Activated CD4-positive, alpha-beta T cell treated with anti-CD3 and anti-CD28 coated beads for 1 hour (primary cell): ENCODE results near the gene JRKL.

Experiments
- DNase-seq: peaks from one replicate; pipeline ENCODE4 v3.0.0-alpha.2; 2020

Gene JRKL

DNA sequence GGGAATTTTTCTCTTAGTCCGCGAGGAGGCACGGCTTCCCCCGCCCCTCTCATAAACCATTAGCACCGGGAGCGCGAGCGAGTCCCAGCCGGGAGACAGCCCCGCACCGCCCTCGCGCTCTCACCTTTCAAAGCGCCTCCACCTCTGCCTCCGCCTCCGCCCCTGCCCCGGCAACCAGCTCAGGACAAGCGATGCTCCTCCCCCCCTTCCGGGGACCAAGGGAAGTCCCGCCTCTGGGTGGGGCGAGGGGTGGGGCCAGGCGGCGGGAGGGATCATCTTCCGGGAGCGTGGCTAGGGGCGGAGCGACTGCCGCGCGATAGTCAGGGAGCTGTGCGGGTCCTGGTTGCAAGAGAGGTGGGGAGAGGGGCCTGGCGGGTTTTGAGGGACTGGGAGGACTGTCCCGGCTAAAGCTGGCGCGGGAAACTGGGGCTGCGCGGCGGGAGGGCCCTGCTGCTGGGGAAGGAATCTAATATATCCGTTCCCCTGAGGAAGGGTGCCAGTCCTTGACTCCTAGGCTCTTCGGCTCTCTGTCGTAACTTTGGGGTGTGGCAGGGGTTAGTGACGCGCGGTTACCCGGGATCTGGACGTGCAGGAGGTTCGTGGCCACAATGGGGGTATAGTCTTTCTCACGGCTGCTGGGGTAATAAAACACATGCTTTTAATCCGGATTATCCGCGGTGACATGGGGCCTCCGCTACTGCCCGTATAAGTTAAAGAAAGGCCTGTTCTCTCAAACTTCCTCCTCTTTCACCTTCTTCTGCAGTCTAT is at the start of gene JRKL, which contains the start of gene CCDC82:
Gene JRKL (plus strand): TSS at position 294 of the 768 bp plus-strand sequence. CDS start 637 bp downstream, outside the sequence.
Gene CCDC82 (minus strand): TSS at position 193 of the 768 bp plus-strand sequence. CDS start 5,165 bp downstream, outside the sequence.
- peak; percentile 97 for DNase-seq

DNA sequence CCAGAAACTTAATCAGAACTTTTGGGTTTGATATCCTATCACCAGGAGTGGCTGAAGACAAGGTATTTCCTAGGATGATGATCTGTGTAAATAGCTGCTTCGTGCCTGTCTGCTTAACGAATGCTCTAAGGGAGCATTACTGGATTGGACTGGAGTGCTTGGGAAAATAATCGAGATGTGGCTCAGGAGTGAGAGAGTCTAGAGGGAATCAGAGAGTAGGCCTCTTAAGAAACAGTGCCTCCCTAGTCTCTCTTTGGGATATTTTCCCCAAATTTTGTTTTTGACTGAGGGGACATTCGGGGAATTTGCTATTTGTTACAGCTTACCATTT is 49.3 kb upstream of the JRKL start:
- no peak for DNase-seq

DNA sequence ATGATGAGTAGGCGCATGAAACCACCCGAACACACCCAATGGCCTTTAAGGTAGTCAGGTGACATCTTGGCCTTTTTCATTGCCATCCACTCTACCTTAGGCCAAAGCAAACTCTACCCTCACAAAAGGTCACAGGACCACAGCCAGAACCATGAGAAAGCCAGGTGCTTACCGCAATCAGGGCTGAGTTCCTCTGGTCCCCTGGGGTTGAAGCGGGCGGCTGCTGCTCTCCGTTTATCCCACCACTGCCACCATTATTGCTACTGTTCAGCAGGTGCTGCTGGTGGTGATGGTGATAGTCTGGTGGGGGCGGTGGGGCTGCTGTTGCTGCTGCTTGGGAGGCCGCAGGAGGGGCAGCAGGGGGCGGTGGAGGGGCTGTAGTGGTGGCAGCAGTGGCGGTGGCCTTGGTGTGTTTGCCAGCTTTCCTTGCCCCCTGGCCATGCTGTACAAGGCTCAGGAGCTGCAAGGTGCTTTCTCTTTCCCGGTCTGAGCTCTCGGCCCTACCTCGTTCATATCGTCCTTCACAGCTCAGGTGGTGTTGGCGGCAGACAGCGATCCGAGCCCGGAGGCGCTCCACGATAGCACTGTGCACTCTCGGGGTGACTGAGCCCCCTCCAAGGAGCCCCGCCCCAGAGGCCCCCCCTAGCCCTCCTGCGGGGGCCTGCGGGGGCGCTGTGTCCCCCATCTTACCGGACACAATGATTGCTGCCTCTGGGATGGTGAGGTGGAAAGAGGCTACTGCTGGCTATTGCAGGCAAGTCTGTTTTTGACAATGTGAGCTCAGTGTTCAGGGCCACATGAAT is 48.4 kb upstream of the JRKL start:
- DNase-seq, result peak; percentile 47

DNA sequence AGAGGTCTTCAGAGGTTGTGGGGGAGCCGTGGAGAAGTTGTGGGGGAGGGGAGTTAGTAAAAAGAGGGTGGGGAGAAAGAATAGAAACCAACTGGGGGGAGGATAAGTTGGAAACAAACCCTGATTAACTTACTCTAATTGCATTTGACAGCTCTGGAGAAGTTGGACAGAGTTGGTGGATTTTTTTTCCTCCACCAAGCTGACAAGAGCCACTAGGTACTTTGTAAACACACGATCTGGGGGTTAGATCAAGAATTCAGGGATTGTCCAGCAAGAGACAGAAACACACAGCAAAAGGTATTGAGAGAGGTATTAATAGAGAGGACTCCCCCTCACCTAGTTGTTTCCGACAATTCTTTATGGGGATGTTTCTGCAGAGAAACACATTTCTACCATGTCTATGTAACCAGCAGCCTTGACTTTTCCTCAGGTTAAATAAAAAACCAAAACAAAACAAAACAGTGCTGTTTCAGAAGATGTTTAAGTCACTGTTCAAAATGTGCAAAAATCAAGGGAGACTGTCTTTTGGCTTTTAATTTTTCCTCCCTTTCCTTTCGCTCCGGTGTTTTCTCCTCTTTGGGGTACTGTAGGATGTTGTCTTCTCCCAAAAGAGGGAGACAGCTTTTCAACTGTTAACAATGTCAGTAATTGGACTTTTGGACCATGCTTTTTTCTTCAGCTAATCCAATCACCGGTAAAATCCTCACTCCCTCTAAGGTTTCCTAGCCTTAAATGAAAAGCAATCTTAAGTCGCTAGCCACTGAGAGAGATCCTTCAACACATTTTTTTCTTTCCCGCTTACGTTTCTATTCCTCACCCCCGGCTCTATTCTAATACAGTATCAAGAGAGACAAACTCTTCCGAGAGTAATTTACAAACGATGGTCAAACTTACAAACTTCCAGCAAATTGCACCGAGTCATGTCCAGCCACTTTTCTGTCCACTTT is 47.5 kb upstream of the JRKL start:
- no peak for DNase-seq

DNA sequence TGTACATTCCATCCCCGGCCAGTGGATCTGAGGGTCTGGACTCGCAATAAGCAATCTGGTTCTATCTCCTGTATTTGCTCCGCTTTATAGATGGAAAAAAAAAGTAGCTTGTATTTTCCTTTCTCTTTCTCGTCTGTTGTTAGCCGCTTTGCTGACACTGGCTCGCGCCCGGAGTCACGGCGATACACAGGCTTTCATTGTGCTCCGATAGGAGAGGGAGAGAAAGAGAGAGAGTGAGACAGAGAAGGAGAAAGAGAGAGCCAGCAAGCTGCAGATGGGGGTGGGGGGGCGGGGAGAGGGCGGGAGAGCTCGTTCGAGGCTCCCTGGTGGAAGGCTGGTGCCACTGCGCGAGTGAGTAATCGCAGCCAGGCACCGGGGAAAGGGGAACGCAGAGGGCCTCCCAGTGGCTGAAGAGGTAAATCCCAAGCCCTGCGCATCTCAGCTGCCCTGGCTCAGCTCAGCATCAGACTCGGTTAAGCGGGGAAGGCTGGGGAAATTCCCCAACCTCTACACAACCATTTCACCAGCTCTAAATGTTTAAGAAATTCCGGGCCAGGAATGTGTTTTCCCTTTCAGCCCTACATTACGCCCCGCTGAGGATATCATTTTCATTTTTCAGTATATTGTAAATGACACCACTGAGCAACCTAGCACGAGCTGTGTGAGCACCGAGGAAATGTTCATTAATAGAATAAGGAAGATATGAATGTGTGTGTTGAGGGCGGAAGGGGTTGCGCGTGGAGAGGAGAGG is 46.7 kb upstream of the JRKL start, which contains the start of gene MAML2:
Gene MAML2 (minus strand): TSS at position 235 of the 751 bp plus-strand sequence. CDS start 1,300 bp downstream, outside the sequence.
- peak; percentile 87 for DNase-seq

DNA sequence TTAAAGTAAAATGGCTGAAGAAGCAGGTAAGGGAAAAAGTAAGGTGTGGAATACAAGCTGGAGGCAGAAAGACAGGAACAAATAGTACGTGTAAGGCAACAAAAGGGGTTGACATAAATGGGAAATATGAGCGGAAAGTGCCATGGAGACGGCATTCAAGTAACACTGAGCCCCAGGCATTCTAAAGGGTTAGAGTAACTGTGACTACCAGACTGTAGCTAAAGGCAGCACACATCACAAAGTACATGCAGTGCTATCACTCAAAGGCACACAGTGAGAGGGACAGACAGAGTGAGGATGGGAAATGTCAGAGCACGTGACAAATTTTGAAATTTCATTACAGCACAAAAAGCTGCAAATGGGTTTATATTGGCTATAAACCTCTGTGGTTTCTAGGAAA is 33.0 kb upstream of the JRKL start:
- DNase-seq, result no peak

DNA sequence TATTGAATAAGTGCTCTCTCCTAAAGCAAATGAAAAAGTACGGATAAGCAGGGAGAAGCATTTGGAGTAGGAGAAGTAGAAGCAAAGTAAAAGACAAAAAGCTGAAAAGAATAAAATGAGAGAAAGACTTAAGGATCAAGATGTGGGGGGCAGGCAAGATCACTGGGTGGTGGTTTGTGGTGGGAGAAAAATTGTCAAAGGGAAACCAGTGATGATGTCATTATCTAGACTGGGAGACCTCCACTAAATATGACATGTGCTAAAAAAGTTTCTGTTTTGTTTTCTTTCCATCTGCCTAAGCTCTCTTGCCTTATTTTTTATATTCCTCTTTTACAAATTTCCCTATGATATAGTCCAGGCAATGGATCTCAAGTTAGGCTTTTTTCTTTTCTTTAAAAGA is 32.0 kb upstream of the JRKL start:
- no peak for DNase-seq

DNA sequence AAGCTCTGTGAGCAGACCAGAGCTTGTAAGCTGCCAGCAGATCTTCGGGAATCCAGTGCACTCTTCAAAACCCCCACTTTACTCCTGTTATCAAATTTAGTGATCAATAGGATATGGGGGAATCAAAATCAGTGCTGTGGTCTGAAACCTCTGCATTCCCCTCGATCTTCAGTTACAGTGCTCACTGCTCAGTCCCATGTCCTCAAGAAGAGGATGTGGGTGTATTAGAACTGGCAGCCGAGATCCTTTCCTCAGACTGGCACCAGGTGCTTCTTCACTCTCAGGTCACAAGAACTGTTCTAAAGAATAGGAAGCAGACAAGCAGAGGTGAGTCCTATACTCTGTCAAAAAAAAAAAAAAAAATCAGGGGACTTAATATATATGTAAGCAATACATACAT is 31.5 kb upstream of the JRKL start:
- no peak for DNase-seq

DNA sequence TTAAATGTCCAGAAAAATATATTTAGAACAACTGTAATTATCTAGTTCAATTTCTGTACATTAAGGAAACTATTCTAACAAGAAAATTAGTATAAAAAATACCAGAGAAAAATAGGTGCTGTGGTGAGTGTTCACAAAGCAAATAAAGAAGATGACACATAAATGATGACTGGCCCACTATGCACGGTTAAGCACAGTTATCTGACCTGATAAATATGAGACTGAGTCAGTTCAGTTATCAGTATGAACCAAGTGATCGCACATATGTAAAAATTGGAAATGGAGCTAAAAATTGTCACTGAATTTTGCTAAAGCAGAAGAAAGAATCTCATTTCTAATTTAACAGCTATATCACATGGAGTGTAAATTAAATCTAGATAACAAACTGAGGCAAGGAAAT is 28.0 kb upstream of the JRKL start:
- DNase-seq, result no peak

DNA sequence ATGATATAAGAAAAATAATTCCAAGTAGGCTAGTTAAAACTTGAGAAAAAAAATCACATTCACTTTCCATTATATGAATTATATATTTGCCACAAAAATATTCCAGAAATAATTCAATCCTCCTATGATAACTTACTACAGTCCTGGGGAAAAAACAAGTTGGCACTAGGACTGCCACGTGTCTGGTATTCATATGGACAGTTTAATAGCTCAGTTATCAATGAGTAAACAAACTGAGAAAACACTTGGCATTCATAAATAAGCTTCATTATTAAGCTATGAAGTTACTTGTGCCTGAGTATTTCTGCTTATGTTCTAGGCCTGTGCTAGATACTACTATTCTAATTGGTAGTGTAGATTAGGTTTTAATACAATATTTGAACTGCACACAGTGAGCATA is 24.3 kb upstream of the JRKL start:
- DNase-seq, result no peak

DNA sequence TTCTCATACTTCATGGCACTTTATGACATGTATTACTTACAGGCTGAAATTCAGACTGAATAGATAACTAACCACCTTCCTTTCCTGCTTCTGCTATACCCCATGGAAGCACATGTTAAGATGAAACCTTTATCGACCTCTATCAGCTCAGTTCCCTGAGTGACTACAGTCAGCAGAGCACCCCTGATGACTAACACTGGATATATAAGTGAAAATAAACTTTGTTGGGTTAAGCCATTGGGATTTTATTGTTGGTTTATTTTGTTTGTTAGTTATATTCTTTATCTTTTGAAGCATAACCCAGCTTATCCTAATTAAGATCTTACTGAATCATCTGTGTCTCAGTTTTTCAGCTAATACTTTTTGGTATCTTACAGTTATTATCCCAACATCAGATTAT is 23.8 kb upstream of the JRKL start:
- DNase-seq, result no peak

DNA sequence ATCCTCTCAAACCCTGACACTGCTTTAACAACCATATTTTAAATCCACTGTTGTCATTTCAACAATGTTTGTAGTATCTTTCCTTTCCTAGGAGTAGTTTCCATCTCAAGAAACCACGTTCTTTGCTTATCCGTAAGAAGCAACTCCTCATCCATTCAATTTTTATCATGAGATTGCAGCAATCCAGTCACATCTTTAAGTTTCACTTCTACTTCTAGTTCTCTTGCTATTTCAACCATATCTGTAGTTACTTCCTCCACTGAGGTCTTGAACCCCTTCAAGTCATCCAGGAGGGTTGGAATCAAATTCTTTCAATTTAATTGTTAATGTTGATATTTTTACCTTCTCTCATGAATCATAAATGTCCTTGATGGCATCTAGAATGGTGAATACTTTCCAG is 22.5 kb upstream of the JRKL start:
- DNase-seq, result no peak

DNA sequence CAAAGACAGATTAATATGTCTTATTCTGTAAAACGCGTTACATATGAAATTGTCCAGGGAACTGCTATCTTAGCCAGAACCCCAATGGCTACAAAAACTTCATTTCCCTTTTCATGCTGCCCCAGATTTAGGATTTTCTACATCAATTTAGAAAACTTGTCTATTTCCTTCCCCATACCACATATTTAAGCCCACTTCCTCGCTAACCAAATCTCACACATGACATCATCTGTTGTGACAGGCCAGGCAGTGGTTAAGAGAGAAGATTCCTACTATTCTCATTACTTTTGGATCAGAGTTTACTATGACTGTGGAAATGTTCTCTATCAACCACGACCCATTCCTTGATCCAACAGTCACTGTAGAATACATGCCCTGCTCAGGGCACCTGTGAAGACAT is 16.0 kb upstream of the JRKL start:
- no peak for DNase-seq

DNA sequence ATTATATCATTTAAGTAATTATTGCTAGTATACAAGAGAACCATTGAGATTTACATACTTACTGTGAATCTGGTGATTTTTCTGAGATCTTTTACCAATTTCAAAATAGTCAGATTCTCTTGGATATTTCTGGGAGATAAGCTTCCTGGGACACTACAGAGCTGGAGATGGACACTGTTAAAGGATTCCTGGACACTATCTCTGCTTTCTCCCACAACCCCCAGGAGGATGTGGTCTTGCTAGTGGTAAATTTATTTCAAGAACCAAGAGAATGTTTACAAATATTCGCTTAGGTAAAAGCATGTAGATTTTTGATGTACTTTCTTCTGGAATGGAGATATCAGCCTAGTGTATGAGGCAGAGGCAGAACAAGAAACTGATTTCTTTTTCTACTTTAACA is 13.0 kb upstream of the JRKL start:
- no peak for DNase-seq

DNA sequence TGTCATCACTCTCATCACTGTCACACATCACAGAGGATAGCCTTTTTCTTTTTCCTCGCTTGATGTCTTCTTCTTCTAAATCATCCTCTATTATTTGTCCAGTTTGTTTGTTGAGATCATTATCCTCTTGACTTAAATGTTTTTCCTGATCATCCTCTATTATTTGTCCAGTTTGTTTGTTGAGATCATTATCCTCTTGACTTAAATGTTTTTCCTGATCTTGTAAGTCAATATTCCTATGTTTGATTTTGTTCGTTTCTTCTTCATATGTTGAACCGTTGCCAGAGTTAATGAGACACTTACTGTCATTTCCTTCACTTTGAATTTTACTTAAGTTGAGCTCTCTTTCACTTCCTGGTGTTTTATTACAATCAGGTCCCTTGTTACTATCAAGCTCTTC is 5.7 kb upstream of the JRKL start:
- no peak for DNase-seq

DNA sequence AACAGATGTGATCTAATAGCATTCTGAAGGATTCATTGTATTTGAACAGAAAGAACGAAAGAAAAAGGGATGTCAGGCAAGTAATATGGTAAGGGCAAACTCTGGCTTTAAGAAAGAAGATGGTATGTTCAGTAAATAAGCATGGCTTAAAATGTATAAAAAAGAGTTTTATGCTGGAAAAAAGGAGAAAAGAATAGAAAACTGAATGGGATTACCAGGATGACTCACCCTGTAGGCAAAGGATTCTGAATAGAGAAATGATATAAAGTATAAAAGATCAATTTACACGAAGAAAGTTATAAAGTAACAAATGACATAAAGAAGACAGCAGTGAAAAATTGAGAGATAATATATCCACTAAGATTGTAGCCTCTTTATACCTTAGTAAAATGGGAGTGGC is 4.6 kb upstream of the JRKL start:
- DNase-seq, result no peak

DNA sequence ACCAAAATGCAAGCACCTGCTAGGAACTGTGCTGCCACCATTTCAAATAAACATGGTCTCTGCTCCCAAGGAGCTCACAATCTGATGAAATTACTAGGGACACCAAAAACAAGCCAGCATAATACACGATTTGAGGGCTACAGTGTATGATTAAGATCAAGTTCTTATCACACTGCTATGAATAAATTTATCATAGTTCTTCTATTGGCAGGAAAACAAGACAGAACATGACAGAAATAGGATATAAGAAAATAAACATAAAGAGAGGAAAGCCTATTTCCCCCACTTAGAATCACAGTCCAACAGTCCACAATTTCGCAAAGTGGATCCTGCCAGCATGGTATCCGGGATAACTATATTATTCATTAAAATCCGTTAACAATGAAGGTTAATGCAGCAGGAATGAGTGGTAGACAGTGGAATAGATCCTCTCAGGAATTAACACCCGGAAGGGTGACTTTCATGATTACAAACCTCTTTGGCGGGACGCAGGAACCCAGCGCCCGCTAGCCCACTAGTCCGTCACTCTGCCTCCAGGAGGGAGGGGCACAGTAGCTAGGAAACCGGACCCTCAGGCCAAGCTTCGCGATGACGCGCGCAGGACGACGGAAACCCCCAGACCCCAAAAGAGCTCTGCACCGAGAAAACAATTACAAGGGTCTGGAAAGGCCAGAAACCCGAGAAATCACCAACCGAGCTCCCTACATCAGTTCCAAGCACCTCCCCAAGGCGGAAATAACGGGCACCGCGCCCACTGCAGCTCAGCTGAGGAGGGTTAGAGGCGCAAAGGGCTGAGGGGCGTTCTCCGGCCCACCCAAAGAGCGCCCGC is 708 bp upstream of the JRKL start:
- DNase-seq, result no peak

DNA sequence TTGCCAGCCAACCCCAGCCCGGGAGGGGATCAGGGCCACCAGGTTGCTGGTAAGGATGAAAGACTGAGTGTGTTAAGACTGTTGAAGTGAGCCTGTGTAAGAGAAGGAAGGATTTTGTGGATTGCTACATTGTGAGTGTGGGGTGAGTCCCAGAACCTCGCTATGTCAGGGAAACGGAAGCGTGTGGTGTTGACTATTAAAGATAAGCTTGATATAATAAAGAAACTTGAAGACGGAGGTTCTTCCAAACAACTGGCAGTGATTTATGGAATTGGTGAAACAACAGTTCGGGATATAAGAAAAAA is 627 bp downstream of the JRKL start:
- no peak for DNase-seq

DNA sequence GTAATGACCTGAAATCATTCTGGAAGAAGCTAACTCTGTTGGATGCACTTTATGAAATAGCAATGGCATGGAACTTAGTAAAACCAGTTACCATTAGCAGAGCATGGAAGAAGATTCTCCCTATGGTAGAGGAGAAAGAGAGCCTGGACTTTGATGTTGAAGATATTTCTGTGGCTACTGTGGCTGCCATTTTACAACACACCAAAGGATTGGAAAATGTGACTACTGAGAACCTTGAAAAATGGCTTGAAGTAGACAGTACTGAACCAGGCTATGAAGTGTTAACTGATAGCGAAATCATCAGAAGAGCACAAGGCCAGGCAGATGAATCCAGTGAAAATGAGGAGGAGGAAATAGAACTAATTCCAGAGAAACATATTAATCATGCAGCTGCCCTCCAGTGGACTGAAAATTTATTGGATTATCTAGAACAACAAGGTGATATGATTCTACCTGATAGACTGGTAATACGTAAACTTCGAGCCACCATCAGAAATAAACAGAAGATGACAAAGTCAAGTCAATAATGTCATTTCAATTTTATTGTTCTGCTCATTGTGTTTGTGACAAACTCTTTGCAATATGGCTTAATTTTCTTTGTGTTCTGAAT is 2.0 kb downstream of the JRKL start:
- DNase-seq, result no peak

DNA sequence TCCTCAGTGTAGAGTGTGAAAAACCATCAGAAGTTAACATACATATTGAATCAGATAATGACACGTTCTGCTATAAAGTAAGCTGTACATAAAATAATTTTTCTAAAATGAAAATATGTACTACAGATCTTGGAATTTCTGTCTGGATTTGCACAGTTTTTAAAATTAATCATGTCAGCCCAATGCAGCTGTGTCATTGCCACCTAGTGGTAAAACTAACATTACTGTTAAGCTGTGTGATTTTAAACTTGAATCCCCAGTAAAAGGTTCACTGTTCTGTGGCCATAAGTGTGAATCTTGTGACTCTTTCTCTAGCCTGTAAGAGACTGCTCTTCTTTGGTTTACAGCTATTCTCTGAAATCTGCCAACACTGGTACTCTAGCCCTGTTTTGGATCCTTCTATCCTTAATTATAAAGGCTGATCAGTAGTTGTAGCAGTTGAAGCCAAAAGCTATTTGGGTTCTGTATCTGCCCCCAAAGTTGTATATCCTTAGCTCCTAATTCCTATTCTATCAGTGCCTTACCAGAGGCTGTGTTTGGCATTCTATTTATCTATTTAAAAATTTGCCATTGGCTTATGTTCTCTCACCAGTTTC is 4.0 kb downstream of the JRKL start:
- DNase-seq, result no peak

DNA sequence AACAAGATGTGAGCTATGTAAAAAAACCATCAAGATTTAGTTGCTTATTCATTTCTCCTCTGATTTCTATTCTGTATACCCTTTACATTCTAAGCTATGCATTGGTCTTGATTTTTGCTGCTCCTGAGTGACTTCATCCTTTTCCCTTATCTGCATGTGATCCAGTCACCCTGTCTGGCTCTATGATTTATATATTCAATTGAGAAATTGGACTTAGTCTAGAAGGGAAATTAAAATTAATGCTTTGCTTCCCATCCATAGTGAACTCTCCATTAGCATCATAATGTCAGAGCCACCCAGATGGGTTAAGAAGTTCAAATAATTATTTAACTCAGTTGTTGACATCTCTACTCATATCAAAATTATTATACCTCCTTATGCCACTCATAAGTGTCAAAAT is 5.0 kb downstream of the JRKL start:
- no peak for DNase-seq
